K562 (cell line): Measurements from ENCODE around the gene IPO9. TPM values are rescaled to one million over a fixed set of nuclear protein-coding genes. Genes with fewer than 3 reads are reported as not detected.
A peak's percentile ranks its signal among the peaks of the same experiment; 100 is the strongest.

Experiments
- CHD7 ChIP-seq: fragments of 200-600 bp; sonication (generic); IDR thresholded peaks from one replicate; pipeline ENCODE4 v1.6.1; 2012; ENCODE audit warnings: mild to moderate bottlenecking, low read depth, low read length, inconsistent platforms
- E2F8 ChIP-seq: fragments of 450-650 bp; IDR thresholded peaks from 2 replicates; pipeline ENCODE4 v1.7.1; 2018; ENCODE audit warnings: mild to moderate bottlenecking, low read depth; ENCODE audit not compliant: partially characterized antibody
- JUND ChIP-seq, 2 experiments: IDR thresholded peaks; 2 replicates in 1 of 2; 3 replicates in 1 of 2; pipeline ENCODE4 v1.6.1; 2011; ENCODE audit warnings: borderline replicate concordance in 2 of 2, low read depth in 2 of 2, low read length in 2 of 2, improper control_type of control experiment in 1 of 2, missing biosample characterization in 1 of 2, missing genetic modification characterization in 1 of 2, missing genetic modification reagents in 1 of 2
- KLF6 ChIP-seq: fragments of 250-450 bp; sonication (Bioruptor Pico); IDR thresholded peaks from 2 replicates; pipeline ENCODE4 v1.4.0; 2020; ENCODE audit warnings: mild to moderate bottlenecking, moderate library complexity, borderline replicate concordance
- NKRF ChIP-seq: fragments of 450-650 bp; IDR thresholded peaks from 2 replicates; pipeline ENCODE4 v1.6.1; 2016; ENCODE audit warnings: borderline replicate concordance
- NUFIP1 ChIP-seq: fragments of 450-650 bp; IDR thresholded peaks from 2 replicates; pipeline ENCODE4 v1.6.1; 2018; ENCODE audit not compliant: partially characterized antibody
- TBP ChIP-seq: optimal IDR thresholded peaks from 2 replicates; pipeline ENCODE3; 2011; ENCODE audit warnings: low read depth, low read length, improper control_type of control experiment
- TOE1 ChIP-seq, 2 experiments: fragments of 450-650 bp in 1 of 2; sonication (generic) in 1 of 2; formaldehyde crosslinking in 1 of 2; IDR thresholded peaks; 2 replicates each; pipeline versions ENCODE4 v1.7.1 to v1.8.0; 2016 to 2022; ENCODE audit warnings: borderline replicate concordance in 2 of 2, mild to moderate bottlenecking in 2 of 2, antibody characterized with exemption in 1 of 2, inconsistent platforms in 1 of 2, low read depth in 1 of 2, missing genetic modification reagents in 1 of 2, moderate library complexity in 1 of 2
- XRCC3 ChIP-seq: fragments of 450-650 bp; IDR thresholded peaks from 2 replicates; pipeline ENCODE4 v1.6.1; 2017; ENCODE audit warnings: mild to moderate bottlenecking, moderate library complexity
- polyA plus RNA-seq, 8 experiments: library from polyadenylated mRNA; depleted of rRNA in 4 of 8; stranded (reverse) in 5 of 8; unstranded in 3 of 8; fragments of >200 nt; fragmentation: Nextera tagmentation in 2 of 8; fragmentation: Illumina TruSeq in 1 of 8; extraction: Ambion mirVana in 2 of 8; extraction: Trizol in 1 of 8; gene quantifications; 2 replicates each; pipeline versions ENCODE4 v1.2.1 to v1.2.3, GENCODE V29; 2011 to 2014; ENCODE audit warnings: inconsistent platforms in 1 of 8, missing spikeins in 1 of 8
- total RNA-seq, 7 experiments: library from RNA; depleted of rRNA in 6 of 7; stranded (reverse); fragments of >200 nt in 6 of 7; fragmentation: Illumina TruSeq in 2 of 7; extraction: Trizol in 2 of 7; gene quantifications; 2 replicates each; pipeline versions ENCODE4 v1.2.1 to v1.2.3, GENCODE V29; 2011 to 2021; ENCODE audit warnings: low replicate concordance in 1 of 7

Gene IPO9
- total and polyA plus RNA-seq, 9 of the 15 experiments (the other 6 are each of a cell fraction or from before 2014, with no cell fraction given), result 27.9 to 78.6 (median 43.9) TPM

- TF ChIP-seq NUFIP1 (no peak), KLF6 (CRISPR knock-in tag) (no peak), XRCC3 (no peak), TBP (no peak), CHD7 (no peak), TOE1 (IDR thresholded peaks at IDR 0.05; ENCODE audit: borderline replicate concordance) (no peak), TOE1 (CRISPR knock-in tag; IDR thresholded peaks at IDR 0.05; ENCODE audit: borderline replicate concordance, low read depth) (0 out of 2 replicates have a peak, but pooled peaks have one; percentile 52), NKRF (no peak), E2F8 (no peak), JUND (IDR thresholded peaks at IDR 0.05; ENCODE audit: borderline replicate concordance, low read depth, low read length) (peak; percentile 77), JUND (tag; IDR thresholded peaks at IDR 0.05; ENCODE audit: borderline replicate concordance, low read depth, low read length) (peak; percentile 71; the same call in 1 of the 3 replicates)
Measured at GRCh38 chr1:201917362-201918033, 88.5 kb downstream of the IPO9 start (continued).
